ENCODE data around the gene LRPPRC. TPM values are rescaled to one million over a fixed set of nuclear protein-coding genes. Genes with fewer than 3 reads are reported as not detected.

LRPPRC gene
- polyA plus RNA-seq, 1 experiment, result 24.9 TPM

DNA sequence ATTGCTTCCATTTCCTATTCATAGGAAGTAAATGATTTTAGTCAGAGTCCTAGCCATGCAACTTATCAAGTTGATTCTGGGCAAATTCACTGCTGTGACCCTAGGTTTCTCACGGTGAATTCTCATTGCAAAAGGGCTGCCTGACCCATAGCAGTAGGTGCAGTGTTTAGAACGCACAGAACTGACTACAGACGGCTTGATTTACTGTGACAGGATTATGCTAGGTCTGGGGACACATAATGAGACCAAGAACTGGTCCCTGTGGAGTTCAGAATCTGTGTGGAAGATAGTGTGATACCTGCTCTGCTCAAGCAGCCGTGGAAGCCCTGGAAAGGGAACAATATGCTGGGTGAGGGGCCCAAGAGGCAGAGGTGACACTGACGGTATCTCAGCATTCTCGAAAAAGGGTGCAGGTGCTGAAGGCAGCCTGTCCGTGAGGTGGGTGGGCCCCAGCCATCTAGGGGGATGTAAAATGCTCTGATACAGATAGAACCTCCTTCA is 110.6 kb downstream of the LRPPRC start:
- peaks cover 6% of the 10 kb centered on the region; the same call in 1 of the 2 replicates for H3K36me3 ChIP-seq (ENCODE audit: control insufficient read depth, insufficient read depth, low read length)
- no peaks in the 10 kb centered on the region for H3K27me3 ChIP-seq (ENCODE audit: control insufficient read depth, insufficient read depth, low read length)
- ChIA-PET POLR2A (no interaction called here), CTCF (interaction anchor here (1.0 kb wide), 1 partner anchor 66 kb away, joined by 3 read pairs; no protein-coding TSS in a partner anchor)
- no peak for DNase-seq (ENCODE audit: low read depth)
- no peak overlapping the region for H3K4me3 ChIP-seq (ENCODE audit: low read depth, low read length)
- TF ChIP-seq CTCF (IDR thresholded peaks at IDR 0.05; ENCODE audit: insufficient read depth, low read depth, low read length), result no peak

GRCh38 chr2:43884689-43885088 is 111.1 kb downstream of the LRPPRC start:
- POLR2A ChIA-PET, result no interaction called here
- no peak for TF ChIP-seq CTCF (IDR thresholded peaks at IDR 0.05; ENCODE audit: insufficient read depth, low read depth, low read length)
- Histone ChIP-seq H3K4me3 (ENCODE audit: low read depth, low read length) (no peak overlapping the region), H3K36me3 (ENCODE audit: control insufficient read depth, insufficient read depth, low read length) (peaks cover 6% of the 10 kb centered on the region; the same call in 1 of the 2 replicates), H3K27me3 (ENCODE audit: control insufficient read depth, insufficient read depth, low read length) (no peaks in the 10 kb centered on the region)
- DNase-seq (ENCODE audit: low read depth), result no peak
- CTCF ChIA-PET, result no interaction called here

DNA sequence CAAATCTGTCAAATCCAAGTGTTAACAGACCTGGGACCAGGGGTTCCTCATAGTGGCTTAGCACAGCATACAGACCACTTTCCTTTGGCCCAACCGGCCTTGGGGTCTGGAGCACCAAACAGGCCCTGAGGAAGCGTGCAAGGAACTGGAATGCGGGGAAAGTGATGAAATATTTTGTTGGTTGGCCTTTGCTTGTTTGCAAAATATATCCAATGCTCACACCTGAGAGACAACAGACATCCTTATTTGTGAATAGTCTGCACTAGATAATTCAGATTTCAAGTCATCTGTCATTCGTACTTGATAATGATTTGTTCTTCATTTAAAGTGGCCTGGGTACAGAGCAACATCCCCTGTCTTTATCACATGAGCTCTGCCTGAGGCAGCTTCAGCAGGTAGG is 113.5 kb downstream of the LRPPRC start:
- peaks cover 2% of the 10 kb centered on the region; the same call in 1 of the 2 replicates for H3K36me3 ChIP-seq (ENCODE audit: control insufficient read depth, insufficient read depth, low read length)
- no peak for TF ChIP-seq CTCF (IDR thresholded peaks at IDR 0.05; ENCODE audit: insufficient read depth, low read depth, low read length)
- DNase-seq (ENCODE audit: low read depth), result no peak
- no peaks in the 10 kb centered on the region for H3K27me3 ChIP-seq (ENCODE audit: control insufficient read depth, insufficient read depth, low read length)
- CTCF ChIA-PET, result interaction anchor here (0.7 kb wide), 1 partner anchor 20 kb away, joined by 3 read pairs; no protein-coding TSS in a partner anchor
- POLR2A ChIA-PET, result no interaction called here
- H3K4me3 ChIP-seq (ENCODE audit: low read depth, low read length), result no peak overlapping the region

DNA sequence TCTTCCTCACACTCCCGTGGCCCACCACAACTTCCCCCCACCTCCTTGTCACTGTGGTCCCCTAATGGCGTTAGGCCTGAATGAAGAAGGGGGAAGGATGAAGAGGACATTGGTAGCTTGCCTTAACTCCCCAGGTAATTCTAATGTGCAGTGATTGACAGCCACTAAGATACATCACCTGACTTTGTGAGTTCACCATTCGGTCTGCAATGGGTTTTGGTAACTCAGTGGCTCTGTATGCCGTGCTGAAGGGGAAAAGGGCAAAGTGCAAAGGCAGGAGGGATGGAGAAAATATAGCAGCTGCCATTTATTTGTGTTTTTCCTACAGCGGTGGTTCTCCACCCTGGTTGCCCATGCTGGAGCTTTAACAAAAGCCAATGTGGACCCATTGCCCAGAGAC is 114.8 kb downstream of the LRPPRC start:
- ChIA-PET CTCF (interaction anchor here (1.3 kb wide), 1 partner anchor 41 kb away, joined by 4 read pairs; no protein-coding TSS in a partner anchor), POLR2A (no interaction called here)
- no peak for DNase-seq (ENCODE audit: low read depth)
- H3K4me3 ChIP-seq (ENCODE audit: low read depth, low read length), result no peak overlapping the region
- H3K27me3 ChIP-seq (ENCODE audit: control insufficient read depth, insufficient read depth, low read length), result no peaks in the 10 kb centered on the region
- H3K36me3 ChIP-seq (ENCODE audit: control insufficient read depth, insufficient read depth, low read length), result no peaks in the 10 kb centered on the region
- no peak for TF ChIP-seq CTCF (IDR thresholded peaks at IDR 0.05; ENCODE audit: insufficient read depth, low read depth, low read length)

- Histone ChIP-seq H3K27me3 (ENCODE audit: control insufficient read depth, insufficient read depth, low read length) (no peaks in the 10 kb centered on the region), H3K36me3 (ENCODE audit: control insufficient read depth, insufficient read depth, low read length) (no peaks in the 10 kb centered on the region), H3K4me3 (ENCODE audit: low read depth, low read length) (no peak overlapping the region)
- CTCF ChIA-PET, result interaction anchor here (1.3 kb wide), 1 partner anchor 42 kb away, joined by 4 read pairs; no protein-coding TSS in a partner anchor
- POLR2A ChIA-PET, result no interaction called here
- DNase-seq (ENCODE audit: low read depth), result no peak
- no peak for TF ChIP-seq CTCF (IDR thresholded peaks at IDR 0.05; ENCODE audit: insufficient read depth, low read depth, low read length)
Measured at GRCh38 chr2:43880471-43880870, 115.3 kb downstream of the LRPPRC start.
